ENCODE measurements around the gene KITLG.

- TF ChIP-seq CTCF (IDR thresholded peaks at IDR 0.05), result no peak
- no peak for TF ChIP-seq POLR2A (IDR thresholded peaks at IDR 0.05)
Measured at GRCh38 chr12:88615490-88615889, 35.2 kb upstream of the KITLG start.

Data from adrenal gland (tissue), 5 donors.